H1 (cell line): ENCODE measurements around the gene CEBPA. TPM values are rescaled to one million over a fixed set of nuclear protein-coding genes. Genes with fewer than 3 reads are reported as not detected.

Experiments used
- CTCF ChIA-PET: fragments of 300-600 bp; sonication (Branson Sonifier 250); formaldehyde crosslinking; loops from one replicate; lab custom pipeline; 2021; ENCODE audit not compliant: partially characterized antibody; lab: Charles Lee
- POLR2A ChIA-PET: fragments of 300-600 bp; sonication (Branson Sonifier 250); formaldehyde crosslinking; loops from one replicate; lab custom pipeline; 2021; ENCODE audit warnings: inconsistent platforms; ENCODE audit not compliant: partially characterized antibody; lab: Charles Lee
- DNase-seq, 2 experiments: peaks; one replicate each; pipeline versions ENCODE4 v3.0.0 to v3.0.0-alpha.2; 2010 to 2022; ENCODE audit warnings: low spot score in 2 of 2, low read depth in 1 of 2, mixed read lengths in 1 of 2
- FAIRE-seq: peaks from 2 replicates; lab custom pipeline; 2011; peaks lifted over from hg19 to GRCh38; lab: Jason Lieb, UNC
- H2AFZ ChIP-seq: 2 replicates; pipeline ENCODE4 v1.8.1; 2012; ENCODE audit warnings: low read length, inconsistent platforms
- H2AK5ac ChIP-seq: 2 replicates; pipeline ENCODE4 v1.6.1; 2013; ENCODE audit warnings: low read depth, low read length
- H2BK120ac ChIP-seq: replicated peaks from 2 replicates; pipeline ENCODE3; 2013; ENCODE audit warnings: low read depth, low read length, inconsistent platforms
- H2BK12ac ChIP-seq: 2 replicates; pipeline ENCODE4 v1.6.1; 2013; ENCODE audit warnings: low read depth, low read length
- H2BK15ac ChIP-seq: 2 replicates; pipeline ENCODE4 v1.6.1; 2013; ENCODE audit warnings: low read length
- H2BK20ac ChIP-seq: 2 replicates; pipeline ENCODE4 v1.6.1; 2013; ENCODE audit warnings: low read length
- H2BK5ac ChIP-seq: 2 replicates; pipeline ENCODE4 v1.6.1; 2013; ENCODE audit warnings: low read depth, low read length
- H3K14ac ChIP-seq: 2 replicates; pipeline ENCODE4 v1.6.1; 2013; ENCODE audit warnings: inconsistent platforms; ENCODE audit not compliant: insufficient read length
- H3K18ac ChIP-seq: 2 replicates; pipeline ENCODE4 v1.6.1; 2013; ENCODE audit warnings: low read length; ENCODE audit errors: extremely low read depth
- H3K23ac ChIP-seq: 2 replicates; pipeline ENCODE4 v1.6.1; 2013; ENCODE audit warnings: inconsistent platforms; ENCODE audit not compliant: insufficient read length
- H3K23me2 ChIP-seq: 2 replicates; pipeline ENCODE4 v1.6.1; 2013; ENCODE audit warnings: low read depth, low read length
- H3K27ac ChIP-seq: 2 replicates; pipeline ENCODE4 v1.6.1; 2011; ENCODE audit warnings: low read depth, low read length, inconsistent platforms
- H3K27me3 ChIP-seq, 4 experiments: replicated peaks in 1 of 4; 1 replicate in 1 of 4; 2 replicates in 3 of 4; pipeline versions ENCODE4 v1.6.1 to v1.8.1; 2011 to 2013; ENCODE audit warnings: low read length in 3 of 4, mild to moderate bottlenecking in 3 of 4, inconsistent platforms in 2 of 4, mixed read lengths in 2 of 4, moderate library complexity in 1 of 4; ENCODE audit not compliant: control insufficient read depth in 3 of 4, insufficient read depth in 3 of 4; ENCODE audit errors: extremely low read depth in 1 of 4
- H3K36me3 ChIP-seq, 4 experiments: 2 replicates each; pipeline versions ENCODE4 v1.6.1 to v1.8.1; 2011 to 2013; ENCODE audit warnings: mild to moderate bottlenecking in 4 of 4, low read length in 3 of 4, moderate library complexity in 2 of 4, control low read depth in 1 of 4, inconsistent platforms in 1 of 4; ENCODE audit not compliant: insufficient read depth in 4 of 4, control insufficient read depth in 2 of 4
- H3K4ac ChIP-seq: replicated peaks from 2 replicates; pipeline ENCODE3; 2013; ENCODE audit warnings: low read length, low read depth, mixed read lengths, inconsistent platforms; ENCODE audit not compliant: insufficient read length
- H3K4me1 ChIP-seq, 4 experiments: replicated peaks in 1 of 4; 1 replicate in 1 of 4; 2 replicates in 3 of 4; pipeline versions ENCODE4 v1.6.1 to v1.8.1; 2011 to 2013; ENCODE audit warnings: low read length in 3 of 4, inconsistent platforms in 2 of 4, mixed read lengths in 1 of 4; ENCODE audit not compliant: insufficient read depth in 4 of 4, control insufficient read depth in 3 of 4
- H3K4me2 ChIP-seq, 2 experiments: 2 replicates each; pipeline versions ENCODE4 v1.6.1 to v1.8.1; 2011 to 2013; ENCODE audit warnings: low read depth in 2 of 2, low read length in 2 of 2, control low read depth in 1 of 2, inconsistent platforms in 1 of 2, mild to moderate bottlenecking in 1 of 2; ENCODE audit not compliant: insufficient read depth in 1 of 2
- H3K4me3 ChIP-seq, 4 experiments: fragments of 200-600, 300-600 bp in 1 of 4; sonication (generic), shearing (Covaris generic), sonication (Bioruptor Twin) in 1 of 4; 2 replicates each; pipeline versions ENCODE4 v1.5.1 to v1.8.1; 2011 to 2016; ENCODE audit warnings: low read length in 4 of 4, low read depth in 3 of 4, control low read depth in 2 of 4, inconsistent platforms in 2 of 4, mild to moderate bottlenecking in 2 of 4, mixed read lengths in 1 of 4, moderate library complexity in 1 of 4; ENCODE audit not compliant: insufficient read depth in 2 of 4; ENCODE audit errors: extremely low read depth in 1 of 4
- H3K56ac ChIP-seq: replicated peaks from 2 replicates; pipeline ENCODE3; 2013; ENCODE audit warnings: low read depth, mild to moderate bottlenecking, mixed read lengths, low read length, inconsistent platforms; ENCODE audit not compliant: insufficient read length
- H3K79me1 ChIP-seq: 2 replicates; pipeline ENCODE4 v1.6.1; 2013; ENCODE audit warnings: low read depth, low read length, control low read depth
- H3K79me2 ChIP-seq, 2 experiments: 2 replicates each; pipeline versions ENCODE4 v1.6.1 to v1.8.1; 2012 to 2013; ENCODE audit warnings: low read length in 2 of 2, mild to moderate bottlenecking in 2 of 2, inconsistent platforms in 1 of 2; ENCODE audit not compliant: insufficient read depth in 2 of 2, control insufficient read depth in 1 of 2
- H3K9ac ChIP-seq, 4 experiments: replicated peaks in 1 of 4; 1 replicate in 1 of 4; 2 replicates in 3 of 4; pipeline versions ENCODE4 v1.6.1 to v1.8.1; 2011 to 2013; ENCODE audit warnings: low read depth in 3 of 4, low read length in 3 of 4, control low read depth in 2 of 4, mild to moderate bottlenecking in 2 of 4, moderate library complexity in 2 of 4, inconsistent platforms in 1 of 4; ENCODE audit errors: extremely low read depth in 1 of 4
- H3K9me3 ChIP-seq, 2 experiments: 2 replicates each; pipeline versions ENCODE4 v1.6.1 to v1.8.1; 2012 to 2013; ENCODE audit warnings: mild to moderate bottlenecking in 2 of 2, moderate library complexity in 2 of 2, control low read depth in 1 of 2, inconsistent platforms in 1 of 2, low read depth in 1 of 2, low read length in 1 of 2, mixed read lengths in 1 of 2; ENCODE audit not compliant: insufficient read depth in 2 of 2
- H4K20me1 ChIP-seq, 2 experiments: replicated peaks in 1 of 2; 2 replicates each; pipeline versions ENCODE3 to v1.8.1; 2011 to 2013; ENCODE audit warnings: inconsistent platforms in 2 of 2, low read length in 2 of 2, mild to moderate bottlenecking in 1 of 2; ENCODE audit not compliant: insufficient read depth in 2 of 2, control insufficient read depth in 1 of 2
- H4K5ac ChIP-seq: 2 replicates; pipeline ENCODE4 v1.6.1; 2013; ENCODE audit warnings: low read length, low read depth, mixed read lengths, inconsistent platforms; ENCODE audit not compliant: insufficient read length
- H4K8ac ChIP-seq: 2 replicates; pipeline ENCODE4 v1.8.0; 2013; ENCODE audit warnings: mild to moderate bottlenecking, moderate library complexity, low read length, inconsistent platforms; ENCODE audit not compliant: insufficient read depth; ENCODE audit errors: extremely low read depth
- H4K91ac ChIP-seq: replicated peaks from 2 replicates; pipeline ENCODE3; 2013; ENCODE audit warnings: low read length, mixed read lengths, inconsistent platforms; ENCODE audit not compliant: insufficient read length
- ASH2L ChIP-seq: fragments of 200-600, 300-600 bp; sonication (generic); IDR thresholded peaks from one replicate; pipeline ENCODE4 v1.7.1; 2017; ENCODE audit warnings: low read length
- BRCA1 ChIP-seq: IDR thresholded peaks from 2 replicates; pipeline ENCODE4 v1.6.1; 2012; ENCODE audit warnings: low read depth, low read length, improper control_type of control experiment
- CBX5 ChIP-seq: fragments of 300-800, 300-1000 bp; sonication (generic); IDR thresholded peaks from 2 replicates; pipeline ENCODE4 v1.7.1; 2016; ENCODE audit warnings: antibody characterized with exemption, low read length, low read depth
- CHD2 ChIP-seq: IDR thresholded peaks from 2 replicates; pipeline ENCODE4 v1.6.1; 2012; ENCODE audit warnings: low read length, improper control_type of control experiment
- EZH2 ChIP-seq: fragments of 200-600 bp; sonication (generic); IDR thresholded peaks from 2 replicates; pipeline ENCODE4 v1.7.1; 2012; ENCODE audit warnings: low read depth, mild to moderate bottlenecking, moderate library complexity, low read length, inconsistent platforms; ENCODE audit not compliant: severe bottlenecking
- JUN ChIP-seq: IDR thresholded peaks from 2 replicates; pipeline ENCODE4 v1.6.1; 2011; ENCODE audit warnings: low read depth, mild to moderate bottlenecking, improper control_type of control experiment, low read length
- MAX ChIP-seq: IDR thresholded peaks from 2 replicates; pipeline ENCODE4 v1.6.1; 2012; ENCODE audit warnings: inconsistent platforms
- POLR2A ChIP-seq, 2 experiments: IDR thresholded peaks; 1 replicate in 1 of 2; 2 replicates in 1 of 2; pipeline ENCODE4 v1.6.1; 2011; ENCODE audit warnings: low read depth in 2 of 2, low read length in 2 of 2, mild to moderate bottlenecking in 2 of 2; ENCODE audit errors: control extremely low read depth in 1 of 2
- RNF2 ChIP-seq: fragments of 200-900, 300-1000 bp; sonication (generic); IDR thresholded peaks from 2 replicates; pipeline ENCODE4 v1.7.1; 2016; ENCODE audit warnings: borderline replicate concordance, low read depth, mild to moderate bottlenecking, antibody characterized with exemption, low read length; ENCODE audit not compliant: poor library complexity, severe bottlenecking; ENCODE audit errors: missing control alignments
- TCF12 ChIP-seq: IDR thresholded peaks from 2 replicates; pipeline ENCODE4 v1.6.1; 2011; ENCODE audit warnings: low read depth, mild to moderate bottlenecking, low read length
- YY1 ChIP-seq: IDR thresholded peaks from 2 replicates; pipeline ENCODE4 v1.6.1; 2011; ENCODE audit warnings: low read depth, mild to moderate bottlenecking, low read length
- ZNF274 ChIP-seq: IDR thresholded peaks from 2 replicates; pipeline ENCODE4 v1.7.0; 2012; ENCODE audit warnings: low read length, borderline replicate concordance; ENCODE audit errors: extremely low read depth
- WGBS, 2 experiments: shearing (Covaris generic) in 1 of 2; methylation state at CpG; one replicate each; pipeline versions ENCODE4 v1.1.6 to v1.1.7; 2013 to 2015; ENCODE audit warnings: low lambda C conversion rate in 2 of 2, mixed read lengths in 2 of 2, inconsistent platforms in 1 of 2, low coverage in 1 of 2, missing lambda C conversion rate in 1 of 2; ENCODE audit not compliant: insufficient replicate concordance in 2 of 2, insufficient coverage in 1 of 2, insufficient read length in 1 of 2; ENCODE audit errors: extremely low coverage in 1 of 2, missing lambda C conversion rate in 1 of 2; 5-methylcytosine and 5-hydroxymethylcytosine counted together
- polyA plus RNA-seq, 7 experiments: library from polyadenylated mRNA; depleted of rRNA in 3 of 7; stranded (reverse) in 5 of 7; unstranded in 2 of 7; fragments of >200 nt in 5 of 7; fragments of 200-250 nt in 2 of 7; gene quantifications; 1 replicate in 5 of 7; 2 replicates in 1 of 7; 4 replicates in 1 of 7; pipeline versions ENCODE4 v1.2.1 to v1.2.3, GENCODE V29; 2011 to 2013; ENCODE audit warnings: missing spikeins in 2 of 7, mixed read lengths in 2 of 7
- total RNA-seq: library from RNA; stranded (reverse); fragmentation: NEBNext Ultra II Directional; extraction: Animal tissue kit (Norgen Biotek cat#: 25700); gene quantifications from 2 replicates; pipeline ENCODE4 v1.2.1, GENCODE V29; 2021

Gene CEBPA
- total and polyA plus RNA-seq, 2 of the 8 experiments (the other 6 are each of a cell fraction or from before 2014, with no cell fraction given): 2.0 to 2.7 TPM

GRCh38 chr19:33281296-33281926 is 20.9 kb downstream of the CEBPA start:
- POLR2A ChIA-PET: interaction anchor here (1.1 to 1.2 kb wide), 2 partner anchors 15 to 229 kb away, joined by 3 read pairs; no protein-coding TSS in a partner anchor
- Histone ChIP-seq H3K4ac (no peak overlapping the region), H2BK20ac (no peak overlapping the region)

More at GRCh38 chr19:33281296-33281926, 20.9 kb downstream of the CEBPA start:
- no peak overlapping the region for H4K5ac ChIP-seq
- H4K8ac ChIP-seq: peak overlapping the region; percentile 17; the same call in 1 of the 2 replicates
- no peak overlapping the region for H3K18ac ChIP-seq
- H3K23me2 ChIP-seq: peaks cover 3% of the 10 kb centered on the region; the same call in 1 of the 2 replicates
- H3K79me1 ChIP-seq: no peaks in the 10 kb centered on the region
- WGBS, 2 experiments: 89% methylated on average over 17 of the region's 22 CpGs; no CpG with 5 or more reads in 1 of the 2 experiments
- no peak overlapping the region for H3K14ac ChIP-seq
- no peaks in the 10 kb centered on the region for H3K27me3 ChIP-seq
- H2BK5ac ChIP-seq: peak overlapping the region; percentile 24; the same call in 1 of the 2 replicates
- H3K9me3 ChIP-seq: no peaks in the 10 kb centered on the region
- H3K4me1 ChIP-seq: peaks cover 0 to 8% (median 2%) of the 10 kb centered on the region in 4 experiments; a peak in 5 of 7 replicates
- no peak for FAIRE-seq
- no peak overlapping the region for H2BK120ac ChIP-seq
- no peak for TF ChIP-seq BRCA1
- no peak for TF ChIP-seq YY1
- TF ChIP-seq ZNF274: no peak
- no peak for TF ChIP-seq JUN
- TF ChIP-seq RNF2: no peak
- no peak for TF ChIP-seq ASH2L
- TF ChIP-seq POLR2A (IDR thresholded peaks at IDR 0.05; ENCODE audit: control extremely low read depth in 1 of 2, low read depth in 2 of 2, low read length in 2 of 2): no peak
- no peak for TF ChIP-seq TCF12
- no peak for TF ChIP-seq EZH2
- TF ChIP-seq CBX5: no peak
- no peak for TF ChIP-seq CHD2
- TF ChIP-seq MAX: no peak
- no peaks in the 10 kb centered on the region for H3K79me2 ChIP-seq
- H3K23ac ChIP-seq: no peak overlapping the region
- peak overlapping the region; percentile 64 for H4K91ac ChIP-seq
- 0 out of 2 replicates have a peak overlapping the region, but pooled peaks have one; percentile 39 for H2BK12ac ChIP-seq
- no peak overlapping the region for H3K9ac ChIP-seq
- no peak overlapping the region for H2AK5ac ChIP-seq
- H3K4me2 ChIP-seq: no peak overlapping the region
- no peak overlapping the region for H2AFZ ChIP-seq
- CTCF ChIA-PET: interaction anchor here (0.7 to 1.1 kb wide), 2 partner anchors 22 to 96 kb away, joined by 3 to 4 read pairs; no protein-coding TSS in a partner anchor
- no peak overlapping the region for H2BK15ac ChIP-seq
- H3K36me3 ChIP-seq: no peaks in the 10 kb centered on the region
- no peak overlapping the region for H3K56ac ChIP-seq
- no peaks in the 10 kb centered on the region for H4K20me1 ChIP-seq
- no peak overlapping the region for H3K27ac ChIP-seq
- H3K4me3 ChIP-seq: no peak overlapping the region
- no peak for DNase-seq
